Sigmoid colon (tissue), 7 donors: ENCODE results near the gene LMAN2. TPM values are rescaled to one million over a fixed set of nuclear protein-coding genes. Genes with fewer than 3 reads are reported as not detected.

Experiments used
- DNase-seq: peaks from one replicate; pipeline ENCODE4 v3.0.0-alpha.2; 2019
- H3K27ac ChIP-seq, 4 donors: fragments of 200-600 bp; sonication (generic); one replicate each; pipeline ENCODE4 v1.5.1; 2016 to 2019; ENCODE audit warnings: mild to moderate bottlenecking in 1 of 4
- H3K27me3 ChIP-seq, 3 donors: fragments of 200-600 bp; sonication (generic); one replicate each; pipeline ENCODE4 v1.5.1; 2019; ENCODE audit warnings: mild to moderate bottlenecking in 1 of 3
- H3K36me3 ChIP-seq, 4 donors: fragments of 200-600 bp; sonication (generic); one replicate each; pipeline ENCODE4 v1.5.1; 2016 to 2019
- H3K4me1 ChIP-seq, 4 donors: fragments of 200-600 bp; sonication (generic); one replicate each; pipeline ENCODE4 v1.5.1; 2017 to 2019
- H3K4me3 ChIP-seq, 4 donors: fragments of 200-600 bp; sonication (generic); one replicate each; pipeline ENCODE4 v1.5.1; 2017 to 2019; ENCODE audit warnings: mild to moderate bottlenecking in 2 of 4, moderate library complexity in 1 of 4
- H3K9me3 ChIP-seq, 4 donors: fragments of 200-600 bp in 3 of 4; sonication (generic) in 3 of 4; one replicate each; pipeline versions ENCODE4 v1.5.1 to v1.6.1; 2013 to 2019
- CTCF ChIP-seq, 4 experiments: fragments of 450-650 bp in 3 of 4; fragments of 200-600 bp in 1 of 4; IDR thresholded peaks; one replicate each; pipeline ENCODE4 v1.5.1; 2016 to 2019; ENCODE audit warnings: antibody characterized with exemption in 4 of 4, mild to moderate bottlenecking in 3 of 4, moderate library complexity in 2 of 4
- EP300 ChIP-seq, 4 donors: sonication (generic); formaldehyde crosslinking; IDR thresholded peaks; one replicate each; pipeline ENCODE4 v1.6.1; 2017; ENCODE audit warnings: antibody characterized with exemption in 4 of 4
- POLR2A ChIP-seq, 2 donors: fragments of 450-650 bp; IDR thresholded peaks; one replicate each; pipeline ENCODE4 v1.6.1; 2016; ENCODE audit warnings: antibody characterized with exemption in 2 of 2, mild to moderate bottlenecking in 2 of 2, moderate library complexity in 2 of 2
- POLR2AphosphoS5 ChIP-seq, 4 donors: sonication (generic); formaldehyde crosslinking; IDR thresholded peaks; one replicate each; pipeline ENCODE4 v1.6.1; 2017; ENCODE audit warnings: antibody characterized with exemption in 4 of 4
- WGBS, 2 donors: extraction: QIAGEN DNeasy Blood & Tissue Kit; methylation state at CpG; one replicate each; pipeline ENCODE4 v1.1.7; 2013; 5-methylcytosine and 5-hydroxymethylcytosine counted together
- intact Hi-C: fragments of 100-400 bp; cut with DNase I; formaldehyde crosslinking; loops from one replicate; pipeline ENCODE4 v1.15.1; 2023
- polyA plus RNA-seq, 3 donors: library from polyadenylated mRNA; stranded (reverse); fragments of 200-250 nt; gene quantifications; one replicate each; pipeline ENCODE4 v1.2.3, GENCODE V29; 2013
- total RNA-seq, 4 donors: library from RNA; depleted of rRNA; stranded (reverse); fragments of >200 nt; gene quantifications; one replicate each; pipeline ENCODE4 v1.1.0, GENCODE V29; 2016
- donor health status: healthy with polysubstance abuse.
- donor health status: Bipolar disorder and iron deficiency.
- donor health status: healthy.

The LMAN2 gene
- total and polyA plus RNA-seq, 7 donors: 62.5 to 244 (median 108) TPM

- no peak for TF ChIP-seq POLR2AphosphoS5 (IDR thresholded peaks at IDR 0.05)
- no peak for TF ChIP-seq CTCF (IDR thresholded peaks at IDR 0.05)
- TF ChIP-seq EP300 (IDR thresholded peaks at IDR 0.05): no peak
- TF ChIP-seq POLR2A (IDR thresholded peaks at IDR 0.05): no peak
- Histone ChIP-seq H3K9me3 (no peaks in the 10 kb centered on the region), H3K36me3 (no peaks in the 10 kb centered on the region), H3K4me1 (peaks cover 0 to 4% (median 0%) of the 10 kb centered on the region in 4 donors), H3K27me3 (peaks cover 0 to 12% (median 4%) of the 10 kb centered on the region in 3 donors), H3K27ac (peak overlapping the region in 3 of 4 donors; percentile 6 to 38 (median 23)), H3K4me3 (no peak overlapping the region)
- no peak for DNase-seq
- 39 to 47% methylated on average over 21 of the region's 21 CpGs for WGBS, 2 donors
- intact Hi-C loops: loop anchor here (1.0 kb wide), 2 partner anchors 65 to 112 kb away; no protein-coding TSS in a partner anchor
Measured at GRCh38 chr5:177389241-177390169, 38.0 kb upstream of the LMAN2 start.

- 91 to 94% methylated on average over 10 of the region's 10 CpGs for WGBS, 2 donors
Measured at GRCh38 chr5:177388521-177389052, 37.1 kb upstream of the LMAN2 start.

GRCh38 chr5:177387405-177387804 is 35.9 kb upstream of the LMAN2 start:
- TF ChIP-seq POLR2A (IDR thresholded peaks at IDR 0.05) (no peak), CTCF (IDR thresholded peaks at IDR 0.05) (no peak)
- H3K27ac ChIP-seq: no peak overlapping the region
- intact Hi-C loops: no loop called here
- DNase-seq: no peak
- H3K36me3 ChIP-seq: no peaks in the 10 kb centered on the region
- peaks cover 0 to 12% (median 4%) of the 10 kb centered on the region in 3 donors for H3K27me3 ChIP-seq
- no peak overlapping the region for H3K4me3 ChIP-seq
- H3K9me3 ChIP-seq: no peaks in the 10 kb centered on the region
- WGBS, 2 donors: 85 to 89% methylated on average over 14 of the region's 14 CpGs
- peaks cover 0 to 5% (median 2%) of the 10 kb centered on the region in 4 donors for H3K4me1 ChIP-seq

More at GRCh38 chr5:177388521-177389052, 37.1 kb upstream of the LMAN2 start:
- peaks cover 0 to 4% (median 0%) of the 10 kb centered on the region in 4 donors for H3K4me1 ChIP-seq
- DNase-seq: no peak
- H3K4me3 ChIP-seq: no peak overlapping the region
- no peaks in the 10 kb centered on the region for H3K36me3 ChIP-seq
- no peak overlapping the region for H3K27ac ChIP-seq
- TF ChIP-seq EP300 (IDR thresholded peaks at IDR 0.05) (no peak), POLR2A (IDR thresholded peaks at IDR 0.05) (no peak), POLR2AphosphoS5 (IDR thresholded peaks at IDR 0.05) (no peak), CTCF (IDR thresholded peaks at IDR 0.05) (no peak)
- no peaks in the 10 kb centered on the region for H3K9me3 ChIP-seq
- intact Hi-C loops: no loop called here
- peaks cover 0 to 12% (median 4%) of the 10 kb centered on the region in 3 donors for H3K27me3 ChIP-seq

GRCh38 chr5:177386542-177386941 is 35.1 kb upstream of the LMAN2 start:
- Histone ChIP-seq H3K36me3 (no peaks in the 10 kb centered on the region), H3K27ac (no peak overlapping the region), H3K4me3 (no peak overlapping the region), H3K4me1 (peaks cover 0 to 7% (median 2%) of the 10 kb centered on the region in 4 donors), H3K9me3 (no peaks in the 10 kb centered on the region), H3K27me3 (peaks cover 0 to 12% (median 4%) of the 10 kb centered on the region in 3 donors)
- TF ChIP-seq CTCF (IDR thresholded peaks at IDR 0.05): no peak
- TF ChIP-seq POLR2A (IDR thresholded peaks at IDR 0.05): no peak
- no peak for TF ChIP-seq EP300 (IDR thresholded peaks at IDR 0.05)
- TF ChIP-seq POLR2AphosphoS5 (IDR thresholded peaks at IDR 0.05): no peak
- intact Hi-C loops: no loop called here
- DNase-seq: no peak
- WGBS, 2 donors: 87 to 88% methylated on average over 8 of the region's 8 CpGs
